Activated CD8-positive, alpha-beta memory T cell treated with anti-CD3 and anti-CD28 coated beads, Interleukin-2, amount 50 U/mL, for 1 hour (primary cell): ENCODE results near the gene MYO10.
"Not testable (repeated sequence)": the region's sequence is repeated elsewhere in the genome, so short reads cannot be mapped to it uniquely, and the experiment has no call there.

Experiments used
- DNase-seq: peaks from one replicate; pipeline ENCODE4 v3.0.0-alpha.2; 2020; ENCODE audit errors: extremely low read depth

The MYO10 gene

DNA sequence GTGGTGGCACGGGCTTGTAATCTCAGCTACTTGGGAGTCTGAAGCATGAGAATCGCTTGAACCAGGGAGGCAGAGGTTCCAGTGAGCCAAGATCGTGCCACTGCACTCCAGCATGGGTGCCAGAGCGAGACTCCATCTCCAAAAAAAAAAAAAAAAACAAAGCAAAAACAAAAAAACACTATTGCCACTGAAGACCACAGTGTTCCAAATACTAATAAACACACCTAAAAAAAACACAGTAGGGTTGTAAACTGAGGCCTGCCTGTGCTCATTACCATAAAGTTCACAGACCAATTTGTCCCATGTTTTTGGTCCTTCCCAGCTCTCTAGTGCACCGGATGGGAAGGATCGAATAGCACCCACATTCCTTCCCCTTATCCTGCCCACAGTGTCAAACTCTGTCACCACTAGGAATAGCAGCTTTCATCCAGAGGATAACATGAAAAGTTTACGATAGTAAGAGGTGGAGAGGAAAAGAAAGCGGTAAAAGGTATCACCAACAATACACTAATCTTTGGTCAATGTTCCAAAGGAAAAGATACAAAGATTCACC lies 49.2 kb downstream of the MYO10 start:
- no peak for DNase-seq

DNA sequence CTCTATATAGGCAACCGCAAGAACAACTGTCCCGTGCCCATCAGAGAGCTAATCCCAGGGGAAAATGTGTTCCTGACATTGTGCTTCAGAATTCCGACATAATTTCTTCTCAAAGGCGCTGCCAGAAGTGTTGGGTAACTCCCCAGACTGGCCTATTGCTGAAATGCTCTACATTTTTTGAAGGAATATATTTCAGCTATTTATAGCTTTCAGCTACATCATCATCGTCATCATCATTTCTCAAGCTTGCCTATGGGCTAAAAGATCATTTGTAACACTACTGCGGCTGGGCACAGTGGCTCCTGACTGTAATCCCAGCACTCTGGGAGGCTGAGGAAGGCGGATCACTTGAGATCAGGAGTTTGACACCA lies 49.7 kb downstream of the MYO10 start:
- DNase-seq: no peak

- DNase-seq: no peak
These were observed 50.3 kb downstream of the MYO10 start for GRCh38 chr5:16885635-16886365.

DNA sequence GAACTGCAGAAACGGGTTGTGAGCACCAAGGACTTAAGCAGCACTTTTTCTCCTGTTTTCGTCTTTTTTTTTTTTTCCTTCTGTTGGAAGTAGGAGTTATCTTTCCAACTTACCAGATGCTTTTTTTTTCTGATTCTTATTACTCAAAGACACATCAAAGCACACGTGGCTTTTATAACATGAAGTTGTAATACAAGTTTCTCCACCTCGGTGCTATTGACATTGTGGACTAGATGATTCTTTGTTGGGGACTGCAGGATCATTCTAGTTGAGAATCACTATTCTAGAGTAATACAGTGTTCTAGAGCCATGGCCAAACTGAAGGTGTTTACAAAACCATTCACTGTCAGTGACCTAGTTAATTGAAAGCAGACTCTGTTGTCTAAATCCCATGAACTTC lies 51.5 kb downstream of the MYO10 start:
- no peak for DNase-seq

- DNase-seq: no peak
These were observed 52.3 kb downstream of the MYO10 start for GRCh38 chr5:16883806-16884205.

DNA sequence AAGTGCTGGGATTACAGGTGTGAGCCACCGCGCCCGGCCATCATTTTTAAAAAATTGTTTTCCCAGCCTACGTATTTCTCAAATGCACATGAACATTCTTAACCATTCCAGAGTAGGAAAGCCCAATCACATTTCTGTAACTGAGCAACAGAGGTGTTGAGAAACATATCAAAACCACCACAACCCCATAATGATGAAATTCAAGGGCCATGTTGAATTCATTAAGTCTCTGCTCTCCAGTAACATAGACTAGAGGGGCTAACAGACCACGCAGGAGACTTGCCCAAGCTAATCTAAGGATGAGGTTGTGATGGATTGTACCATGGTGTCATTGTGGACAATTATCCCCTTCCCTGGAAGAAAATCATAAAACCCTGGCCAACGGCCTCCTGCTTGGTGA lies 52.9 kb downstream of the MYO10 start:
- no peak for DNase-seq

GRCh38 chr5:16881251-16881650 lies 54.8 kb downstream of the MYO10 start:
- DNase-seq: no peak

DNA sequence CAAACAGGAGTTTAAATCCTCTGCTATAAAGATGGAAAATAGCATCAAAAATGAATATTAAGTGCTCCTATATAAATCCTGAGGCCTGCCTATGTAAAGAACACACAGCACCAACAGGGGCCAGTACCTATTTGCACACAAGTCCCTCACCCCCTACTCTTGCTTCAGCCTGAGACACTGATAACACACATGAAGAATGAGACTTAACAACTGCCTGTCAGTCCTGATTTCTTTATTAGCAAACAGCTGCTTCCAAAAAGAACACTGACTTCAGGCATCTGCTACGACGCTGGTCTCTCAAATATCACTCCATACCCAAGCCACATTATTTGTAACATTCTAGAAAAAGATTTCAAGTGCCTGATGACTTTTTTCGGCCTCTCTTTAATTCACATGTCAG lies 55.5 kb downstream of the MYO10 start:
- DNase-seq: no peak

- DNase-seq: no peak
These were observed 56.4 kb downstream of the MYO10 start for GRCh38 chr5:16879650-16880049.

DNA sequence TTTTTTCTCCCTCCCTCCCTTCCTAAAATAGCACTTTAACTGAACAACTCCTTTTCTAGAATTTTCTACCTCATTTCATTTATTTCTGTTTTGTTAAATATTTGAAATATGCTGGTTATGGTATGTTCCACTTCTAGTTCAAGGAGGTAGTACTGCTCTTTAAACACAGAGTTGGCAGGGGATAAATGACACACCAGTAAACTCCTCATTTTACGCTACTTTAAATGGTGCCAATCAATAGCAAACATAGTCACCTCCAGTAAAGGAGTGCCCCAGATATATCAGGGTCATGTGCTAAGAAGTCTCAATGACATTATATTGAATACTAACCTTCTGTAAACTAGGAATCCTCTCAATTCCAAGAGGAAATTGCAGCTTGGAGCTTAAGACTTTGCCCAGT lies 56.9 kb downstream of the MYO10 start:
- no peak for DNase-seq

- DNase-seq: no peak
These were observed 58.7 kb downstream of the MYO10 start for GRCh38 chr5:16877267-16877935.

GRCh38 chr5:16874424-16874823 lies 61.7 kb downstream of the MYO10 start:
- DNase-seq: not testable (repeated sequence)

DNA sequence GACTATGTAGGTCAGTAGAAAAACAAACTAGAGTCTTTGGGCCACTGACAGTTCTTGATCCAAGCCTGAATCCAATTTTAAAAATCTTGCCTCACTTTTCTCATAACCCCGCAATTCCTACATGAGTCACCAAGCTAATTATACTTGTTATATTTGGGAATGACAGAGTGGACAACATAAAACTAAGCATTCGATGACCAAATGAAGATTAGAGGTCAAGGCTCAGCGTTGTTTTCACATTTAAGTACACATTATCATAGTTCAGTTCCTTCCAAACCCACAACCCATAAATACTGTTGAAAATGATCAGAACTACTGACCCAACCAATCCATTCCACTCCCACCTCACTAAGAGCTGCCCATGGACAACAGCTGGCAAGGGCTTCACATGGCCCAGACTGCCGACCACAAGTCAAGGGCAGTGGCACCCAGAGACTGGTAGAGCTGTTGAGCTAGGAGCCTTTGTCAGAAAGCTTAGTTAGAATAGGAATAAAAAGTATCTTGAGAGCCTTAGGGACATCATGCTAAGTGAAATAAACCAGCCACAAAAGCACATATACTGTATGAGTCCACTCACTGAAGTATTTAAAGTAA lies 64.2 kb downstream of the MYO10 start:
- DNase-seq: no peak

GRCh38 chr5:16870878-16871277 lies 65.2 kb downstream of the MYO10 start:
- no peak for DNase-seq

- DNase-seq: no peak
These were observed 66.0 kb downstream of the MYO10 start for GRCh38 chr5:16869821-16870796.

DNA sequence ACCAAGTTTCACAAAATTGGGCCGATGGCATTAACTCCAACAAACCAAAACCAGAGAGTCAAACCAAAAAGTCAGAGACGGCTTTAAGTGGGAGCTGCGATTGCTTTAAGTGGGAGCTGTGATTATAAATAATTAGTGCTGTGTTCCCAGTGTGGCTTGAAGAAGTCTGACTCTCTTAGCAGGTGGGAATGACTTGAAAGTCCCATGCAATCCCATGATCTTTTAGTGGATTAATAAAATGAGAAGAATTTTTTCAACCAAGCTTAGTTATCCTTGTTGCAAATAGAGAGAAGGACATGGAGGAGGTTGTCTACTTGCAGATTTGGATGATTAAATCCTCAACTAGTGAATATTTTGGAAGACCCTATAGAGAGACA lies 68.5 kb downstream of the MYO10 start:
- DNase-seq: no peak

DNA sequence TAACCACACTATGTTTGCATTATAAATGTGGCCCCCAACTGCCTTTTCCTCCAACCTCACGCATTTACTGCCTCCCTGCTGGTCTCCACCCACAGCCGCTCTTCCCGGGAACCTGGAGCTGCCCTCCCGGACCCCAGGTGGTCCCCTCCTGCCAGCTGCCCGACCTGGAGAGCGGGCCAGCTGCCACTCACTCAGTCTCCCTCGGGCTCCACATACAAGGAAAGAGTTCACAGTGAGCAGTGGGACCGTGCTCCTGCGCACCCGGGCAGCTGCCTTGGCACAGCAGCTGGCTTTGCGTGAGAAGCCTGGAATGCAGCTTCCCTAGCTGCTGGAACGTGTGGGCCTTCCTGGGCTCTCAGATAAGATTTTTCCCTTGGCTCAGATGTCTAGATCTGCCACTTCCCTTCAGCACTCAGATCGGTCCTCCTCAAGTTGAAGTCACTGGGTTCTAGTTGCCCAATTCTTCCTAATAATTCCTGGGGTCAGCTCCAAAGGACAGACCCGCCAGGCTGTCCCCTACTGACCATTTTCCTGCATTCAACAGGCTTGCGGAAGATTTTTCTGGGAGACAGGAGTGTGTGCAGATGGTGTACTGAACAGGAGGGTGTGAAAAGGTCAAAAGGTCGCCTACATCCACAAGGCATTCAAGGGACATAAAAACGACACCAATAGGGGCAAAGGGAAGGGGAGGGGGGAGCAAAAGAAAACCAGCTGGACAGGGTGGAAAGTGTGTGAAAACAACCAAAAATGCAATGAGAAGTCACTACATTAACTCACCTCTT lies 69.1 kb downstream of the MYO10 start:
- no peak for DNase-seq

GRCh38 chr5:16866273-16866672 lies 69.8 kb downstream of the MYO10 start:
- no peak for DNase-seq

DNA sequence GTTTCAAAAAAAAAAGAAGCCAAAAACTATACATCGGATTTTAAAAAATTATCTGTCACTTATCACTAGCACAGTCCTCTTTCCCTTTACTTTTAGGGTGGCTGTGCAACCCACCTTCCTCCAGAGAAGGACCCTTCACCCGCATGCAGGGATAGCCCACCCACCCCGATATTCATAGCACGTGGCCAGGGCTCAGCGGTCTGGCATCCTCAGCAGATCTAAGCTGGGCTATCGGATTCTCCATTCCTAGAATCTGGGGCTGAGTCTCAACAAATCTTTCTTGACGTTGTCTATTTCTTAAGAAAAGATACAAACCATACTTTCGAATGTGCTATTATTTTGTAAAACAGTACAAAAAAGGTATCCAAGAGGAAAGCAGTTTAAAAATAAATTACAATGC lies 70.9 kb downstream of the MYO10 start:
- DNase-seq: no peak

- no peak for DNase-seq
These were observed 71.4 kb downstream of the MYO10 start for GRCh38 chr5:16864631-16865131.

- no peak for DNase-seq
These were observed 72.6 kb downstream of the MYO10 start for GRCh38 chr5:16863469-16863946.
